Liver (tissue), 3 donors: Measurements from ENCODE around the gene TLE2.

Experiments used
- EGR1 ChIP-seq, 2 donors: IDR thresholded peaks; 2 replicates each; pipeline ENCODE4 v1.6.1; 2016 to 2018; ENCODE audit warnings: antibody characterized with exemption in 2 of 2, low read depth in 2 of 2
- FOXA1 ChIP-seq: IDR thresholded peaks from 2 replicates; pipeline ENCODE4 v1.6.1; 2016; ENCODE audit warnings: antibody characterized with exemption
- GABPA ChIP-seq, 2 donors: IDR thresholded peaks in 1 of 2; conservative IDR thresholded peaks in 1 of 2; 2 replicates each; pipeline ENCODE4 v1.6.1; 2016; ENCODE audit warnings: antibody characterized with exemption in 2 of 2, mild to moderate bottlenecking in 1 of 2, moderate library complexity in 1 of 2
- JUND ChIP-seq, 2 donors: IDR thresholded peaks; 2 replicates each; pipeline ENCODE4 v1.6.1; 2016; ENCODE audit warnings: antibody characterized with exemption in 2 of 2
- RAD21 ChIP-seq, 2 donors: IDR thresholded peaks; 2 replicates each; pipeline ENCODE4 v1.6.1; 2016; ENCODE audit warnings: antibody characterized with exemption in 2 of 2, mild to moderate bottlenecking in 2 of 2
- REST ChIP-seq: IDR thresholded peaks from 2 replicates; pipeline ENCODE4 v1.6.1; 2016; ENCODE audit warnings: antibody characterized with exemption, mild to moderate bottlenecking
- RXRA ChIP-seq, 2 donors: IDR thresholded peaks; 2 replicates each; pipeline ENCODE4 v1.6.1; 2017 to 2018; ENCODE audit warnings: antibody characterized with exemption in 2 of 2, mild to moderate bottlenecking in 1 of 2
- SP1 ChIP-seq: IDR thresholded peaks from 2 replicates; pipeline ENCODE4 v1.6.1; 2018; ENCODE audit warnings: antibody characterized with exemption, mild to moderate bottlenecking
- TAF1 ChIP-seq: conservative IDR thresholded peaks from 2 replicates; pipeline ENCODE4 v1.6.1; 2016; ENCODE audit warnings: antibody characterized with exemption, mild to moderate bottlenecking
- YY1 ChIP-seq: IDR thresholded peaks from 2 replicates; pipeline ENCODE4 v1.6.1; 2016; ENCODE audit warnings: antibody characterized with exemption, mild to moderate bottlenecking
- TF ChIP-seq, protein P1 (sequence below): fragments of 150-350 bp; IDR thresholded peaks from 2 replicates; pipeline ENCODE4 v1.5.1; 2017; ENCODE audit warnings: improper control_type of control experiment, low read depth, low read length; ENCODE audit not compliant: missing input control
- TF ChIP-seq, protein P2 (sequence below): IDR thresholded peaks from 2 replicates; pipeline ENCODE4 v1.6.1; 2016; ENCODE audit warnings: antibody characterized with exemption
- TF ChIP-seq, protein P3 (sequence below): IDR thresholded peaks from 2 replicates; pipeline ENCODE4 v1.6.1; 2016; ENCODE audit warnings: antibody characterized with exemption
- TF ChIP-seq, protein P4 (sequence below): IDR thresholded peaks from 2 replicates; pipeline ENCODE4 v1.6.1; 2016; ENCODE audit warnings: antibody characterized with exemption
- donor health status: healthy.
- donor health status: healthy.

GRCh38 chr19:2957160-2957559 is 71.9 kb downstream of the TLE2 start:
- no peak for TF ChIP-seq RAD21 (IDR thresholded peaks at IDR 0.05)
- TF ChIP-seq SP1 = no peak
- TF ChIP-seq FOXA1 = no peak
- TF ChIP-seq, protein P1, sequence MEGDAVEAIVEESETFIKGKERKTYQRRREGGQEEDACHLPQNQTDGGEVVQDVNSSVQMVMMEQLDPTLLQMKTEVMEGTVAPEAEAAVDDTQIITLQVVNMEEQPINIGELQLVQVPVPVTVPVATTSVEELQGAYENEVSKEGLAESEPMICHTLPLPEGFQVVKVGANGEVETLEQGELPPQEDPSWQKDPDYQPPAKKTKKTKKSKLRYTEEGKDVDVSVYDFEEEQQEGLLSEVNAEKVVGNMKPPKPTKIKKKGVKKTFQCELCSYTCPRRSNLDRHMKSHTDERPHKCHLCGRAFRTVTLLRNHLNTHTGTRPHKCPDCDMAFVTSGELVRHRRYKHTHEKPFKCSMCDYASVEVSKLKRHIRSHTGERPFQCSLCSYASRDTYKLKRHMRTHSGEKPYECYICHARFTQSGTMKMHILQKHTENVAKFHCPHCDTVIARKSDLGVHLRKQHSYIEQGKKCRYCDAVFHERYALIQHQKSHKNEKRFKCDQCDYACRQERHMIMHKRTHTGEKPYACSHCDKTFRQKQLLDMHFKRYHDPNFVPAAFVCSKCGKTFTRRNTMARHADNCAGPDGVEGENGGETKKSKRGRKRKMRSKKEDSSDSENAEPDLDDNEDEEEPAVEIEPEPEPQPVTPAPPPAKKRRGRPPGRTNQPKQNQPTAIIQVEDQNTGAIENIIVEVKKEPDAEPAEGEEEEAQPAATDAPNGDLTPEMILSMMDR = no peak
- TF ChIP-seq, protein P2, sequence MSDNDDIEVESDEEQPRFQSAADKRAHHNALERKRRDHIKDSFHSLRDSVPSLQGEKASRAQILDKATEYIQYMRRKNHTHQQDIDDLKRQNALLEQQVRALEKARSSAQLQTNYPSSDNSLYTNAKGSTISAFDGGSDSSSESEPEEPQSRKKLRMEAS = no peak
- TF ChIP-seq YY1 = no peak
- TF ChIP-seq, protein P3, sequence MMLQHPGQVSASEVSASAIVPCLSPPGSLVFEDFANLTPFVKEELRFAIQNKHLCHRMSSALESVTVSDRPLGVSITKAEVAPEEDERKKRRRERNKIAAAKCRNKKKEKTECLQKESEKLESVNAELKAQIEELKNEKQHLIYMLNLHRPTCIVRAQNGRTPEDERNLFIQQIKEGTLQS = no peak
- TF ChIP-seq TAF1 = no peak
- no peak for TF ChIP-seq GABPA (IDR thresholded peaks at IDR 0.05 in 1 of 2, conservative IDR thresholded peaks at IDR 0.05 in 1 of 2)
- TF ChIP-seq RXRA (IDR thresholded peaks at IDR 0.05) = no peak
- TF ChIP-seq, protein P4, sequence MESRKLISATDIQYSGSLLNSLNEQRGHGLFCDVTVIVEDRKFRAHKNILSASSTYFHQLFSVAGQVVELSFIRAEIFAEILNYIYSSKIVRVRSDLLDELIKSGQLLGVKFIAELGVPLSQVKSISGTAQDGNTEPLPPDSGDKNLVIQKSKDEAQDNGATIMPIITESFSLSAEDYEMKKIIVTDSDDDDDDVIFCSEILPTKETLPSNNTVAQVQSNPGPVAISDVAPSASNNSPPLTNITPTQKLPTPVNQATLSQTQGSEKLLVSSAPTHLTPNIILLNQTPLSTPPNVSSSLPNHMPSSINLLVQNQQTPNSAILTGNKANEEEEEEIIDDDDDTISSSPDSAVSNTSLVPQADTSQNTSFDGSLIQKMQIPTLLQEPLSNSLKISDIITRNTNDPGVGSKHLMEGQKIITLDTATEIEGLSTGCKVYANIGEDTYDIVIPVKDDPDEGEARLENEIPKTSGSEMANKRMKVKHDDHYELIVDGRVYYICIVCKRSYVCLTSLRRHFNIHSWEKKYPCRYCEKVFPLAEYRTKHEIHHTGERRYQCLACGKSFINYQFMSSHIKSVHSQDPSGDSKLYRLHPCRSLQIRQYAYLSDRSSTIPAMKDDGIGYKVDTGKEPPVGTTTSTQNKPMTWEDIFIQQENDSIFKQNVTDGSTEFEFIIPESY = no peak
- no peak for TF ChIP-seq REST
- no peak for TF ChIP-seq EGR1 (IDR thresholded peaks at IDR 0.05; ENCODE audit: low read depth in 2 of 2)
- no peak for TF ChIP-seq JUND (IDR thresholded peaks at IDR 0.05)
